ENCODE results near the gene NPHP1. TPM values are rescaled to one million over a fixed set of nuclear protein-coding genes. Genes with fewer than 3 reads are reported as not detected.

NPHP1 gene
- total RNA-seq, 1 experiment from 2014 or later: 4.7 TPM

GRCh38 chr2:110198016-110198415, 6.8 kb downstream of the NPHP1 start:
- BruUV-seq (replicated peaks): no TSS peak
- TF ChIP-seq REST (IDR thresholded peaks at IDR 0.05; ENCODE audit: low read depth) (no peak), EZH2 (IDR thresholded peaks at IDR 0.05) (no peak), YY1 (IDR thresholded peaks at IDR 0.05; ENCODE audit: extremely low read depth, insufficient replicate concordance, low read depth, low read length) (no peak), CEBPB (IDR thresholded peaks at IDR 0.05; ENCODE audit: low read depth) (no peak), ZNF274 (IDR thresholded peaks at IDR 0.05; ENCODE audit: low read depth, low read length) (no peak), ZFX (IDR thresholded peaks at IDR 0.05) (no peak), POLR2AphosphoS5 (IDR thresholded peaks at IDR 0.05; ENCODE audit: low read depth, low read length) (no peak), ATF3 (IDR thresholded peaks at IDR 0.05) (no peak), EGR1 (IDR thresholded peaks at IDR 0.05; ENCODE audit: low read depth) (no peak), JUND (IDR thresholded peaks at IDR 0.05) (no peak)
- intact Hi-C loops (cut with micrococcal nuclease): no loop called here

More at GRCh38 chr2:110198016-110198415, 6.8 kb downstream of the NPHP1 start:
- no peaks in the 10 kb centered on the region for H3K4me1 ChIP-seq (ENCODE audit: control insufficient read depth in 1 of 2, insufficient read depth in 2 of 2, low read length in 2 of 2)
- H3K9ac ChIP-seq (ENCODE audit: low read length): no peak overlapping the region
- H3K27ac ChIP-seq (ENCODE audit: low read depth, low read length): no peak overlapping the region
- H3K9me2 ChIP-seq (ENCODE audit: insufficient read depth): no peaks in the 10 kb centered on the region
- H3K79me2 ChIP-seq (ENCODE audit: insufficient read depth, low read length): no peaks in the 10 kb centered on the region
- no peaks in the 10 kb centered on the region for H4K20me1 ChIP-seq (ENCODE audit: insufficient read depth)
- no peak overlapping the region for H3K4me3 ChIP-seq (replicated peaks in 1 of 2; ENCODE audit: low read depth in 1 of 2, low read length in 2 of 2)
- ChIA-PET POLR2A (no interaction called here), RAD21 (ENCODE audit: low non-redundant PET in 1 of 2, low total read pairs in 2 of 2, uncharacterized antibody in 2 of 2, unreplicated experiment in 2 of 2) (no interaction called here), CTCF (no interaction called here)
- DNase-seq (ENCODE audit: low read depth, low spot score) (no peak), ATAC-seq (no peak)
- no peaks in the 10 kb centered on the region for H3K36me3 ChIP-seq (ENCODE audit: control insufficient read depth in 1 of 2, insufficient read depth in 2 of 2, low read length in 2 of 2)
- no peak overlapping the region for H2AFZ ChIP-seq (ENCODE audit: low read depth, low read length, poor library complexity, severe bottlenecking)
- no peaks in the 10 kb centered on the region for H3K27me3 ChIP-seq (ENCODE audit: insufficient read depth, low read length)
- no peak overlapping the region for H3K4me2 ChIP-seq (ENCODE audit: low read length)
- no peaks in the 10 kb centered on the region for H3K9me3 ChIP-seq (ENCODE audit: control insufficient read depth in 1 of 2, insufficient read depth in 1 of 2, low read depth in 1 of 2, low read length in 2 of 2)
